Lower lobe of right lung (tissue), 2 donors: Measurements from ENCODE around the gene BMP7. TPM values are rescaled to one million over a fixed set of nuclear protein-coding genes. Genes with fewer than 3 reads are reported as not detected.

Source experiments
- ATAC-seq, 2 donors: fragments of 200-7000 bp; cut with Tn5 transposase; one replicate each; pipeline ENCODE4 v1.9.1; 2020 to 2022; ENCODE audit warnings: mild to moderate bottlenecking in 2 of 2, moderate library complexity in 2 of 2
- DNase-seq: peaks from one replicate; pipeline ENCODE4 v3.0.0-alpha.2; 2020
- H3K27ac ChIP-seq: fragments of 200-600 bp; one replicate; pipeline ENCODE4 v1.8.0; 2022
- H3K27me3 ChIP-seq: fragments of 200-600 bp; one replicate; pipeline ENCODE4 v1.8.0; 2022; ENCODE audit warnings: low read depth
- H3K36me3 ChIP-seq: fragments of 200-600 bp; one replicate; pipeline ENCODE4 v1.8.0; 2022; ENCODE audit warnings: mild to moderate bottlenecking
- H3K4me1 ChIP-seq: fragments of 200-600 bp; one replicate; pipeline ENCODE4 v1.8.0; 2022
- H3K4me3 ChIP-seq: fragments of 200-600 bp; one replicate; pipeline ENCODE4 v1.8.0; 2022; ENCODE audit warnings: mild to moderate bottlenecking
- H3K9me3 ChIP-seq: fragments of 200-600 bp; one replicate; pipeline ENCODE4 v1.8.0; 2022
- intact Hi-C: fragments of 100-400 bp; cut with DNase I; formaldehyde crosslinking; loops from one replicate; pipeline ENCODE4 v1.11.0; 2022
- total RNA-seq: library from RNA; stranded (reverse); fragmentation: NEBNext Ultra II Directional; extraction: Animal tissue kit (Norgen Biotek cat#: 25700); gene quantifications from one replicate; pipeline ENCODE4 v1.2.1, GENCODE V29; 2021
- TF ChIP-seq, protein P1 (sequence below): fragments of 200-600 bp; IDR thresholded peaks from one replicate; pipeline ENCODE4 v1.8.0; 2022; ENCODE audit warnings: antibody characterized with exemption, mild to moderate bottlenecking
- donor health status: DM: no; HTN: yes; CAD: no; lungs with severe emphysema.

Gene BMP7
- total RNA-seq, 1 donor from 2014 or later: 0.74 TPM

- Histone ChIP-seq H3K27me3 (peaks cover 7% of the 10 kb centered on the region), H3K4me1 (no peaks in the 10 kb centered on the region), H3K27ac (no peak overlapping the region), H3K36me3 (no peaks in the 10 kb centered on the region), H3K4me3 (no peak overlapping the region), H3K9me3 (no peaks in the 10 kb centered on the region)
- DNase-seq (no peak), ATAC-seq (no peak)
- TF ChIP-seq, protein P1, sequence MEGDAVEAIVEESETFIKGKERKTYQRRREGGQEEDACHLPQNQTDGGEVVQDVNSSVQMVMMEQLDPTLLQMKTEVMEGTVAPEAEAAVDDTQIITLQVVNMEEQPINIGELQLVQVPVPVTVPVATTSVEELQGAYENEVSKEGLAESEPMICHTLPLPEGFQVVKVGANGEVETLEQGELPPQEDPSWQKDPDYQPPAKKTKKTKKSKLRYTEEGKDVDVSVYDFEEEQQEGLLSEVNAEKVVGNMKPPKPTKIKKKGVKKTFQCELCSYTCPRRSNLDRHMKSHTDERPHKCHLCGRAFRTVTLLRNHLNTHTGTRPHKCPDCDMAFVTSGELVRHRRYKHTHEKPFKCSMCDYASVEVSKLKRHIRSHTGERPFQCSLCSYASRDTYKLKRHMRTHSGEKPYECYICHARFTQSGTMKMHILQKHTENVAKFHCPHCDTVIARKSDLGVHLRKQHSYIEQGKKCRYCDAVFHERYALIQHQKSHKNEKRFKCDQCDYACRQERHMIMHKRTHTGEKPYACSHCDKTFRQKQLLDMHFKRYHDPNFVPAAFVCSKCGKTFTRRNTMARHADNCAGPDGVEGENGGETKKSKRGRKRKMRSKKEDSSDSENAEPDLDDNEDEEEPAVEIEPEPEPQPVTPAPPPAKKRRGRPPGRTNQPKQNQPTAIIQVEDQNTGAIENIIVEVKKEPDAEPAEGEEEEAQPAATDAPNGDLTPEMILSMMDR: no peak
- intact Hi-C loops: no loop called here
These were observed 12.0 kb upstream of the BMP7 start for GRCh38 chr20:57278457-57278856.

DNA sequence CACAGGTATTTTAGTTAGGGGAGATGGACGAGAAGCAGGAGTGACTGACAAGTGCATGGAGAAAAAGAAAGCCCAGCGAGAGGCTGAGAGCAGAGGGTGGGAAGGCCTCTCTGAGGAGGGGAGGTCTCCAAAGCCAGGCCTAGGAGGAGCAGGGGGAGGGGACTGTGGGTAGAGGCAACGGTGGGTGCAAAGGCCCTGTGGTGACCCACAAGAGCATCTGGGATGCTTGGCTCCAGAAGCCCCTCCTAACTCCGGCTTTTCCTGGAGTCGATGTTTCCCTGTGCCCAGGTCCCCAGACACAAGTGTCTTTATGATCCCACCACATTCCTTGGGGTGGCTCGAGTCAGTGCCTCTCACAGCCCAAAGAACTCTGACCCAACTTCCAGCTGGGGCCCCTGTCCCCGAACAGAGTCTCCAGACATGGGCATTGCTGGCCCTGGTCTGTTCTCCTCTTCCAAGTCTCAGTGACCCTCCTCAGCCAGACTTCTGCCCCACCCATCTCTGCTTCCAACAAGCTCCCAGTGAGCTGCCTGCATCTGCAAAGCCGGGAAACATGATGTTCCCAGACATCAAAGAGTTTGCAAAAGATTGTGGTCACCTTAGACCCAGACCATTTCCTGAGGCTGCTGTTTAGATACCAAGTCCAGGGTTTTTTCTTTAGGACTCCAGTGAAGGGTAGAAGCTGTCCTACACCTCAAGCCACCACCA, 11.1 kb upstream of the BMP7 start:
- H3K36me3 ChIP-seq: no peaks in the 10 kb centered on the region
- H3K4me3 ChIP-seq: no peak overlapping the region
- intact Hi-C loops: no loop called here
- peaks cover under 1% of the 10 kb centered on the region for H3K27me3 ChIP-seq
- no peaks in the 10 kb centered on the region for H3K4me1 ChIP-seq
- H3K27ac ChIP-seq: no peak overlapping the region
- no peak for DNase-seq
- no peaks in the 10 kb centered on the region for H3K9me3 ChIP-seq
- no peak for ATAC-seq
- TF ChIP-seq, protein P1: no peak

GRCh38 chr20:57276221-57276620, 9.8 kb upstream of the BMP7 start:
- Histone ChIP-seq H3K4me1 (no peaks in the 10 kb centered on the region), H3K27ac (no peak overlapping the region), H3K36me3 (no peaks in the 10 kb centered on the region), H3K27me3 (no peaks in the 10 kb centered on the region), H3K9me3 (no peaks in the 10 kb centered on the region), H3K4me3 (no peak overlapping the region)
- intact Hi-C loops: no loop called here
- TF ChIP-seq, protein P1: no peak
- ATAC-seq: no peak
- no peak for DNase-seq

DNA sequence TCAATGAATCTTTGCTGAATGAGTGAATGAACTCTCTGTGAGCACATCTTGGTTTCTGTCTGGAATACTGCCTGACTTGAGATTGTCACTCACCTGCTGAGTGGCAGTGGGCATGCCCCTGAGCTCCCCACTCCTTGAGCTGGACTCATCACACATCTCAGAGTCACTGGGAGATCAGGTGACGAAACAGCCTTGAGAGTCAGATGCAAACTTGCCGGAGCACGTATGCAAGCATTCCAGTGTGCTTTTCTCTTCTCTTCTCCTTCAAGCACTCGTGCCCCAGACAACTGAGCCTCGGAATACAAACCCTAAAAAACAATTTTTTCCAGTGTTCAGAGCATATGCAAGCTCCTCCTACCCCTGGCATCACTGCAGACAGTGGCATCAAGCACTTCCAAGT, 9.4 kb upstream of the BMP7 start:
- no peak for DNase-seq
- H3K27me3 ChIP-seq: peaks cover 3% of the 10 kb centered on the region

DNA sequence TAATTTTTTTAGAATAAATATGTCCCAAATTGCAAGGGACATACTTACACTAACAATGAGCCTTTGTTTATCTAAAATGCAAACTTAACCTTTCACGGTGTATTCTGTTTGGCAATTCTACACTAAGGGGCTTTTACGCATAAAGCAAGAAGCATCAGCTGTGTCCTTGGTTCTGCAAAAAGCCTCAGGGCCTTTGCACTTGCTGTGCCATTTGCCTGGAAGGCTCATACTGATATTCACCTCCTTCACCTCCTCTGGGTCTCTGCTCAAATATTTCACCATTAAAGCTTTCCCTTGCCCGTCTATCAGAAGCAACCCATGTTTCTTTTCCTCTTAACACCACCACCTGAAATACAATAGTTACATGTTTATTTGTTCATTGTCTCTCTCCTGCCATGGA, 8.9 kb upstream of the BMP7 start:
- Histone ChIP-seq H3K27me3 (peaks cover 3% of the 10 kb centered on the region), H3K9me3 (no peaks in the 10 kb centered on the region), H3K27ac (no peak overlapping the region), H3K36me3 (no peaks in the 10 kb centered on the region), H3K4me3 (no peak overlapping the region), H3K4me1 (no peaks in the 10 kb centered on the region)
- intact Hi-C loops: no loop called here
- no peak for DNase-seq
- TF ChIP-seq, protein P1: no peak
- ATAC-seq: no peak

More for the DNA sequence above, 9.4 kb upstream of the BMP7 start:
- Histone ChIP-seq H3K27ac (no peak overlapping the region), H3K9me3 (no peaks in the 10 kb centered on the region), H3K36me3 (no peaks in the 10 kb centered on the region), H3K4me1 (no peaks in the 10 kb centered on the region), H3K4me3 (no peak overlapping the region)
- TF ChIP-seq, protein P1: no peak
- no peak for ATAC-seq
- intact Hi-C loops: no loop called here
